Left renal cortex interstitium (tissue), 4 donors: ENCODE measurements around the gene PON3. TPM values are rescaled to one million over a fixed set of nuclear protein-coding genes. Genes with fewer than 3 reads are reported as not detected.

ENCODE experiments used
- DNase-seq, 4 donors: peaks; one replicate each; pipeline ENCODE4 v3.0.0-alpha.2; 2013; ENCODE audit warnings: low read depth in 4 of 4, low spot score in 2 of 4, missing footprints in 1 of 4
- polyA plus RNA-seq, 4 donors: library from polyadenylated mRNA; unstranded; fragments of 120-200 nt; gene quantifications; one replicate each; pipeline ENCODE4 v1.2.1, GENCODE V29; 2013; ENCODE audit not compliant: insufficient read length in 4 of 4

The PON3 gene
- polyA plus RNA-seq, 4 donors, result 1.0 to 2.8 (median 2.2) TPM

DNA sequence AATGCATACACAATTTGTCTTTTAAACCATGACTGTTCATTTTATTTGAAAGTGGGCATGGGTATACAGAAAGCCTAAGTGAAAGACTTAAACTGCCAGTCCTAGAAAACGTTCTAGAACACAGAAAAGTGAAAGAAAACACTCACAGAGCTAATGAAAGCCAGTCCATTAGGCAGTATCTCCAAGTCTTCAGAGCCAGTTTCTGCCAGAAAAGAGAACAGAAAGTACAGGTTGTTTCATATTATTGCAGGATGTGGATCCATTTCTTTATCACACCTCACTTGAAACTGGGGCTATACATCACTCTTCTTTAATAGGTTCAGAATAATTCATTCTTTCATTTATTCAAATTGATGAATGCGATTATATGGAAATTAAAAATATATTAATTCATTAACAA lies 79.6 kb downstream of the PON3 start:
- no peak for DNase-seq

DNA sequence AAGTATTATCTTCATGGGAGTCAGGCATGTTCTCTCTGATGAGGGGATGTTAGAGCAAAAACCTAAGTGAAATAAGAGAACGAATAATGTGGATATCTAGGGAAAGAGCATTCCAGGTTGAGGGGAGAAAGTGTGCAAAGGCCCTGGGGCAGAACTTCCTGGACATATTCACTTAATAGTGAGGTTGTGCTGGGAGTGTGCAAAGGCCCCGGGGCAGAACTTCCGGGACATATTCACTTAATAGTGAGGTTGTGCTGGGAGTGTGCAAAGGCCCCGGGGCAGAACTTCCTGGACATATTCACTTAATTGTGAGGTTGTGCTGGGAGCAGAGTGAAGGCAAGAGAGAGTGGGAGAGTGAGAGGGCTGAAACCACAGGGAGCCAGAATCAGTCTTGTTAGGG lies 83.6 kb downstream of the PON3 start:
- DNase-seq, result no peak

GRCh38 chr7:95311389-95311788 lies 84.8 kb downstream of the PON3 start:
- DNase-seq, result no peak

GRCh38 chr7:95309951-95310350 lies 86.2 kb downstream of the PON3 start:
- DNase-seq, result no peak

Other genes with a start within 250 kb of the PON3 start
- 1 to 10 TPM in 1 of 4 donors, under 1 TPM in 3; 0.52 to 1.4 (median 0.70) TPM for gene PON1, start 71.8 kb downstream of the PON3 start, polyA plus RNA-seq
- gene PON2, start 38.7 kb upstream of the PON3 start, polyA plus RNA-seq, result 100 to 1,000 TPM; 140 to 245 (median 193) TPM
- under 1 TPM; 0.10 to 0.22 (median 0.19) TPM for gene ASB4, start 89.6 kb upstream of the PON3 start, polyA plus RNA-seq
- 10 to 100 TPM; 13.5 to 28.6 (median 17.9) TPM for gene PDK4, start 200.1 kb upstream of the PON3 start, polyA plus RNA-seq